Activated gamma-delta T cell treated with anti-CD3 and anti-CD28 coated beads, Interleukin-2, amount 50 U/mL, for 16 hours (primary cell): Measurements from ENCODE around the gene GATAD2B.
"Not testable (repeated sequence)": the region's sequence is repeated elsewhere in the genome, so short reads cannot be mapped to it uniquely, and the experiment has no call there.

Experiments used
- DNase-seq: peaks from one replicate; pipeline ENCODE4 v3.0.0-alpha.2; 2020; ENCODE audit warnings: low read depth

Gene GATAD2B

DNA sequence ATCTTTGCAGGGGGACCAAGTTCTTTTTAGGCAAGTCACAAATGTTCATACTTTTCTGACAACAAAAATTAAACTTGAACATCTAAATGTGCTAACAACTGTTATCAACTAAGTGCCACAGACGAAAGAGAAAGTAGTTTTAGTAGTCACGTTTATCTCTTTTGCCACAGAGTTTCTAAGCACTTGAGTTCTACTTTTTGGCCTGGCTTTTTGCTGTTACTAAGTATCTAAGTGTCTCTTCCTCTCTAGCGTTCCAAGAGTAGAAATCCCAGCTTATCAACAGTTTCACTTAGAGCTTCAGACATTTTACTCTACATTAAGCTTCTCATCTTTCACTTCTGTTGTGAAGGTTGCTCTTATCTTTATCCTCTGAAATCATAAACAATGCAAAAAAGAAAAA is 34.2 kb downstream of the GATAD2B start:
- DNase-seq, result no peak

DNA sequence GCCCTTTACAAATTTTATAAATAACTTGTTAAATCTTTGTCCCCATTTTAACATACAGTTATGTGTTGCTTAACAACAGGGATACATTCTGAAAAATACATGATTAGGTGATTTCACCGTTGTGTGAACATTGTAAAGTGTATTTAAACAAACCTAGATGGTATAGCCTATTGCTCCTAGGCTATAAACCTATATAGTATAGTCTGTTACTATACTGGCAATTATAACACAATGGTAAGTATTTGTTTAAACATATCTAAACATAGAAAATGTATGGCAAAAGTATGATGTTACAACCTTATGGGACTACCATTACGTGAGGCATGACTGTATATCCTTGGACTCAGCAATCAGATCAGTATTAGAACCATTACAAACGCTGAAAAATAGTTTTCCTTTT is 36.6 kb downstream of the GATAD2B start:
- no peak for DNase-seq

GRCh38 chr1:153883223-153883622 is 39.5 kb downstream of the GATAD2B start:
- no peak for DNase-seq

DNA sequence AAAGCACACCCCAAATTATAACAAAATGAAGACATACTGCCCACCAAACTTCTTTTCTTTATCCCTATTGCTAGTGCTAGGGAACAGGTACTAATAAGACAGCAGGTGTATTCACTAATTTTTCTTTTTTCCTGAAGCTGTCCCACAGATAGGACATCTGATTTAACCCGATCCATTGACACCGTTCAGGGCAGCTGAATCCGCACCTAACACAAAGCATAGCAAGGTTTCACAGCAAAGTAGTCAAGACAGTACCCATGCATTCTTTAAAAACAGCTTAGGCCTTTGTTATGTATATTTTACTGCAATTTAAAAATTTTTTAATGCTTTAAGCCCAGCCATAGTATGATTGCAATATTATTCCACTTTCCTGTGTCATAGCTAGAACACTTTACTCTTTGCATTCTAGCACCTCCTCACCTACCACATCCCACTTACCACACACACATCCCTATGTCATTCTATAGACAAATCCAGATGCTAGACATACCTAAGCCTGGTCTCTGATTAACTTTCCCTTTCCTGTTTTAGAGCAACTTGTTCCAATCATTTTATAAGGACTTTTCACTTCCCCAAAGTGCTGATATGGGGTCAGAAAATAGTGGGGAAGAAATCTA is 40.4 kb downstream of the GATAD2B start:
- DNase-seq, result no peak

- DNase-seq, result no peak
These were observed 41.0 kb downstream of the GATAD2B start for GRCh38 chr1:153881751-153882150.

GRCh38 chr1:153880962-153881361 is 41.8 kb downstream of the GATAD2B start:
- no peak for DNase-seq

DNA sequence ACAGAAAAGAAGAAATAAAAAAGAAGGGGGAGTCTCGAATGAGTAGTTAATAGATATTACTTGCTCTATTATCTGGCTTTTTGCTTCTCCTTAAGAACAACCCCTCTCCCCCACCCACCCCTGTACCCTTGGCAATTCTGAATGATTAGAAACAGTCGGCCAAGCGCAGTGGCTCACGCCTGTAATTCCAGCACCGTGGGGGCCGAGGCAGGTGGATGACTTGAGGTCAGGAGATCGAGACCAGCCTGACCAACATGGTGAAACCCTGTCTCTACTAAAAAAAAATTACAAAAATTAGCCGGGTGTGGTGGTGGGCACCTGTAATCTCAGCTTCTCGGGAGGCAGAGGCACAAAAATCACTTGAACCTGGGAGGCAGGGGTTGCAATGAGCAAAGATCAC is 42.7 kb downstream of the GATAD2B start:
- DNase-seq, result no peak

- DNase-seq, result no peak
These were observed 45.7 kb downstream of the GATAD2B start for GRCh38 chr1:153877112-153877511.

GRCh38 chr1:153872934-153873333 is 49.8 kb downstream of the GATAD2B start:
- DNase-seq, result no peak

GRCh38 chr1:153872331-153872730 is 50.4 kb downstream of the GATAD2B start:
- no peak for DNase-seq

DNA sequence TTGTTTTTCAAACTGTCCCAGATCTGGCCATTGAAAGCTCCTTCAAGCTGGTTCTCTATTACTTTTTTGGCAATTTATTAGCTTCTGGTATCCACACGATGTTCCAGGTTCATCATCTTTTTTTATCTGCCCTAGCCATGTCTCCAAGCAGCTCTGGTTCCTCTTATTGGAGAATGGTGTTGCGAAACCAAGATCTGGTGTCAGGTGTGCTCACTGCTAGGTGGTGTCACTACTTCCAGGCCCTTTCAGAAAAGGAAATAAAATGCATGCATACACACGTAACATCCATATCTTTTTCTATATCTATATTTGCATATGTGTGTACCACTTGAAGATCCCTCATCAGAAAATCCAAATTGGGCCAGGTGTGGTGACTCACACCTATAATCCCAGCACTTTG is 53.3 kb downstream of the GATAD2B start:
- DNase-seq, result no peak

DNA sequence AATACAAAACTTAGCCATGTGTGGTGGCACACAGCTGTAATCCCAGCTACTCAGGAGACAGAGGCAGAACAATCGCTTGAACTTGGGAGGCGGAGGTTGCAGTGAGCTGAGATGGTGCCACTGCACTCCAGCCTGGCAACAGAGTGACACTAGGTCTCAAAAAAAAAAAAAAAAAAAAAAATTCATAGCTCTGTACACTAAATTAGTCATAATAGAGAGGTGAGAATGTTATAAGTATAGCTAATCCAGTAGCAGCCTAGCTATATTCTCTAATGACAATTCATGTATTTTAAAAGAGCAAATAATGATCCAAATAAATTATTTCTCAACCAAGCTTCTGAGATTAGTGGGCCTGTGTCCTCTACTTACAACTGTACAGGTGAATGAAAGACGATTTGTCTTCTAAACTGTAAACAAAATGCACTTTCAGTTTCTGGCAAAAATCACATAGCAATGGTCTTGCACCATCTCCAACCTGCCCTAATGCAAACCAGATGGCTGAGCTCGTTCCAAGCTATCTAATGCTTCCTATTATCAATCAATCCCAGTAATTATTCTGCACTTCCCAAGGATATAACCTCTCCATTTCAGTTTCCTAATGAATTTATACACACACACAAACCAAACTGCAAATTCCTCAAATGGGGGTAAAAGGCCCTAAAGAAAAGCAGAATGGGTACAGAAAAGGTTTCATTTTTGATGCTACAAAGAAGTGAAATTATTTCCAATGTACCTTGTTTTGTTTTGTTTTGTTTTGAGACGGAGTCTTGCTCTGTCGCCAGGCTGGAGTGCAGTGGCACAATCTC is 56.5 kb downstream of the GATAD2B start:
- no peak for DNase-seq

- no peak for DNase-seq
These were observed 62.5 kb downstream of the GATAD2B start for GRCh38 chr1:153860285-153860684.

- no peak for DNase-seq
These were observed 65.3 kb downstream of the GATAD2B start for GRCh38 chr1:153857505-153857904.

DNA sequence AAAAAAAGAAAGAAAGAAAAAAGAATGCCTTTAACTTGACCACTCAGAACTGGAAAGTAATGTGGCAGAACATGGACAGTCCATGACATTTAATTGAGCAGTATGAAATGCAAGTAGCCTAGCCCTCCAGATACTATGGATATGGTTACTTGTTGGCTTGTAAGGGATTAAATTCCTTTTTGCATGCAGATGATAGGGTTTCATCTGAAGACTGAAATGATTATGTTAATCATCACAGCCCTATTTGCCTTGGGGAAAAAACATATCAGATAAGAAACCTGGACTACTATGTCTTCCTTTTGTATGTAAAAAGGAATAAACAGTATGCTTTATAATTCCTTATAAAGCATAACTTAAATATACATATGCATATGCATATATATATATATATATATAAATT is 66.0 kb downstream of the GATAD2B start:
- DNase-seq, result no peak

GRCh38 chr1:153852170-153852569 is 70.6 kb downstream of the GATAD2B start:
- DNase-seq, result no peak

- DNase-seq, result no peak
These were observed 73.1 kb downstream of the GATAD2B start for GRCh38 chr1:153849487-153850185.

- DNase-seq, result no peak
These were observed 74.0 kb downstream of the GATAD2B start for GRCh38 chr1:153848805-153849204.

DNA sequence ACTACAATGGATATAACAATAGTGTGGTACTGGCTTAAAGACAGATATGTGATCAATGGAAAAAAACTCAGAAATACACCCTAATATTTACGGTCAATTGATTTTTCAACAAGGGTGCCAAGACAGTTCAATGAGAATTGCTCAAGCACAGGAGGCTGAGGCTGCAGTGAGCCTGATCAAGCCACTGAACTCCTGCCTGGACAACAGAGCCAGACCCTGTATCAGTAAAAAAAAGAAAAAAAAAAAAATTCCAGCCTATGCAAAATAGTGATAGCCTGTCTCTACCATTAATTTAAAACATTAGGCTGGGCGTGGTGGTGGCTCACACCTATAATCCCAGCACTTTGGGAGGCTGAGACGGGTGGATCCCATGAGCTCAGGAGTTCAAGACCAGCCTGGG is 77.6 kb downstream of the GATAD2B start:
- DNase-seq, result no peak

- not testable (repeated sequence) for DNase-seq
These were observed 78.4 kb downstream of the GATAD2B start for GRCh38 chr1:153844349-153844748.

- DNase-seq, result no peak
These were observed 80.7 kb downstream of the GATAD2B start for GRCh38 chr1:153842006-153842471.

GRCh38 chr1:153841463-153841994 is 81.2 kb downstream of the GATAD2B start:
- no peak for DNase-seq

DNA sequence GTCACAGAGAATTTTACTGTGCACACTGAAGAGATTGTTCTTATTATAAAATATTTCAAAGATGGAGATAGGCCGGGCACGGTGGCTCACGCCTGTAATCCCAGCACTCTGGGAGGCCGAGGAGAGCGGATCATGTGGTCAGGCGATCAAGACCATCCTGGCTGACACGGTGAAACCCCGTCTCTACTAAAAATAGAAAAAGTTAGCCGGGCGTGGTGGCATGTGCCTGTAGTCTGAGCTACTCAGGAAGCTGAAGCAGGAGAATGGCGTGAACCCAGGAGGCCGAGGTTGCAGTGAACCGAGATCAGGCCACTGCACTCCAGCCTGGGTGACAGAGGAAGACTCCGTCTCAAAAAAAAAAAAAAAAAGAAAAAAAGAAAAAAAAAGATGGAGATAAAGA is 82.0 kb downstream of the GATAD2B start:
- not testable (repeated sequence) for DNase-seq
